H1 (cell line): ENCODE results near the gene ADCY7.

Source experiments
- BACH1 ChIP-seq: IDR thresholded peaks from 2 replicates; pipeline ENCODE4 v1.6.1; 2012; ENCODE audit warnings: low read length, improper control_type of control experiment
- EGR1 ChIP-seq: IDR thresholded peaks from 2 replicates; pipeline ENCODE4 v1.6.1; 2011; ENCODE audit warnings: low read depth, low read length, borderline replicate concordance
- EP300 ChIP-seq, 2 experiments: IDR thresholded peaks; 1 replicate in 1 of 2; 2 replicates in 1 of 2; pipeline ENCODE4 v1.6.1; 2011 to 2012; ENCODE audit warnings: low read depth in 2 of 2, low read length in 2 of 2, mild to moderate bottlenecking in 2 of 2, borderline replicate concordance in 1 of 2, inconsistent platforms in 1 of 2, moderate library complexity in 1 of 2
- EZH2 ChIP-seq: fragments of 200-600 bp; sonication (generic); IDR thresholded peaks from 2 replicates; pipeline ENCODE4 v1.7.1; 2012; ENCODE audit warnings: low read depth, mild to moderate bottlenecking, moderate library complexity, low read length, inconsistent platforms; ENCODE audit not compliant: severe bottlenecking
- GTF2F1 ChIP-seq: IDR thresholded peaks from 2 replicates; pipeline ENCODE4 v1.6.1; 2012; ENCODE audit warnings: low read depth, low read length, improper control_type of control experiment, borderline replicate concordance
- JUND ChIP-seq: IDR thresholded peaks from 2 replicates; pipeline ENCODE4 v1.6.1; 2011; ENCODE audit warnings: mild to moderate bottlenecking, improper control_type of control experiment, low read length
- NRF1 ChIP-seq: IDR thresholded peaks from 2 replicates; pipeline ENCODE4 v1.6.1; 2011; ENCODE audit warnings: mild to moderate bottlenecking, low read depth, low read length, improper control_type of control experiment
- POLR2AphosphoS5 ChIP-seq: IDR thresholded peaks from 2 replicates; pipeline ENCODE4 v1.6.1; 2011; ENCODE audit warnings: low read depth, low read length
- SP2 ChIP-seq: IDR thresholded peaks from 2 replicates; pipeline ENCODE4 v1.6.1; 2012; ENCODE audit warnings: mild to moderate bottlenecking, low read length, inconsistent platforms
- SP4 ChIP-seq: IDR thresholded peaks from 2 replicates; pipeline ENCODE4 v1.6.1; 2012; ENCODE audit warnings: low read length, inconsistent platforms
- SUZ12 ChIP-seq: fragments of 200-600 bp; sonication (generic); IDR thresholded peaks from 2 replicates; pipeline ENCODE4 v1.6.1; 2012; ENCODE audit warnings: mild to moderate bottlenecking, inconsistent platforms, low read length, moderate library complexity, mixed read lengths
- YY1 ChIP-seq: IDR thresholded peaks from 2 replicates; pipeline ENCODE4 v1.6.1; 2011; ENCODE audit warnings: low read depth, mild to moderate bottlenecking, low read length
- TF ChIP-seq, protein P1 (sequence below), 3 experiments: IDR thresholded peaks; 1 replicate in 2 of 3; 2 replicates in 1 of 3; pipeline versions ENCODE4 v1.5.1 to v1.6.1; 2011; ENCODE audit warnings: low read length in 3 of 3, mild to moderate bottlenecking in 3 of 3, inconsistent platforms in 2 of 3, low read depth in 1 of 3, moderate library complexity in 1 of 3; ENCODE audit not compliant: insufficient read depth in 1 of 3; ENCODE audit errors: control extremely low read depth in 1 of 3
- TF ChIP-seq, protein P2 (sequence below): IDR thresholded peaks from 2 replicates; pipeline ENCODE4 v1.6.1; 2012; ENCODE audit warnings: inconsistent platforms

DNA sequence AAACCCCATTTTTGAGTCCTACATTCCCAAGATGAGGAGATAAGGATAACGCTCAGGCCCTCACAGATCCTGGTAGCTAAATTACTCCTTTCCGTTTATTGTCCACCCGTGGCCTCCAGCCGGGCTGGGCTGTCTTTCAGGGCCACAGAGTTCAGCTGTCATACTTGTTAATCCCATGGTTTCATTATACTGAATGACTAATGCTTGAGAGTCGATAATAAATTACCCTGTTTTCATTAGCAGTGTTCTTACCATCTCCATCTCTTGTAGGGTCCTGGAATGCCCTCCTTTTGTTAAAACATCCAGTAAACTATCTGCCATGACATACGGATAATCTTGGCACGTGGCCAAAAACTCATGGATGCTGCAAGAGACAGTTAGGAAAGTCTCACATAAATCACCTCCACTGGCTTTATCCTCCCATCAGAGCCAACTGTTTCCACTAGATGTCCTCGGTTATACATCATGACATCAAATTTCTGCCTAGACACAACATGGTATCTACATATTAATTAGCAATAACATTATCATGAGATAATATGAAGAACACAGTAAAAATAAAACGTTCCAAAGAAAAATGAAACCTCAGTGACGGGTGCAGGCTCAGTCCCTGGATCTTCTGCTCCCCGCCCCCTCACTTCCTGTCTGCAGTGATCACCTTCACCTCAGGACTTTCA is 57.1 kb downstream of the ADCY7 start:
- TF ChIP-seq SUZ12 (no peak), SP2 (no peak), YY1 (no peak), POLR2AphosphoS5 (no peak), EP300 (IDR thresholded peaks at IDR 0.05; ENCODE audit: borderline replicate concordance in 1 of 2, low read depth in 2 of 2, low read length in 2 of 2) (no peak), NRF1 (no peak), BACH1 (no peak), EZH2 (no peak), SP4 (no peak), JUND (no peak), GTF2F1 (no peak), EGR1 (no peak)
- TF ChIP-seq, protein P1, sequence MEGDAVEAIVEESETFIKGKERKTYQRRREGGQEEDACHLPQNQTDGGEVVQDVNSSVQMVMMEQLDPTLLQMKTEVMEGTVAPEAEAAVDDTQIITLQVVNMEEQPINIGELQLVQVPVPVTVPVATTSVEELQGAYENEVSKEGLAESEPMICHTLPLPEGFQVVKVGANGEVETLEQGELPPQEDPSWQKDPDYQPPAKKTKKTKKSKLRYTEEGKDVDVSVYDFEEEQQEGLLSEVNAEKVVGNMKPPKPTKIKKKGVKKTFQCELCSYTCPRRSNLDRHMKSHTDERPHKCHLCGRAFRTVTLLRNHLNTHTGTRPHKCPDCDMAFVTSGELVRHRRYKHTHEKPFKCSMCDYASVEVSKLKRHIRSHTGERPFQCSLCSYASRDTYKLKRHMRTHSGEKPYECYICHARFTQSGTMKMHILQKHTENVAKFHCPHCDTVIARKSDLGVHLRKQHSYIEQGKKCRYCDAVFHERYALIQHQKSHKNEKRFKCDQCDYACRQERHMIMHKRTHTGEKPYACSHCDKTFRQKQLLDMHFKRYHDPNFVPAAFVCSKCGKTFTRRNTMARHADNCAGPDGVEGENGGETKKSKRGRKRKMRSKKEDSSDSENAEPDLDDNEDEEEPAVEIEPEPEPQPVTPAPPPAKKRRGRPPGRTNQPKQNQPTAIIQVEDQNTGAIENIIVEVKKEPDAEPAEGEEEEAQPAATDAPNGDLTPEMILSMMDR (IDR thresholded peaks at IDR 0.05; ENCODE audit: control extremely low read depth in 1 of 3, insufficient read depth in 1 of 3, low read depth in 1 of 3, low read length in 3 of 3) = peak in 1 of 3 experiments; percentile 30; a peak in 1 of 4 replicates
- TF ChIP-seq, protein P2, sequence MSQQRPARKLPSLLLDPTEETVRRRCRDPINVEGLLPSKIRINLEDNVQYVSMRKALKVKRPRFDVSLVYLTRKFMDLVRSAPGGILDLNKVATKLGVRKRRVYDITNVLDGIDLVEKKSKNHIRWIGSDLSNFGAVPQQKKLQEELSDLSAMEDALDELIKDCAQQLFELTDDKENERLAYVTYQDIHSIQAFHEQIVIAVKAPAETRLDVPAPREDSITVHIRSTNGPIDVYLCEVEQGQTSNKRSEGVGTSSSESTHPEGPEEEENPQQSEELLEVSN = no peak
